Measurements from ENCODE around the gene TLCD4.

TLCD4 gene

GRCh38 chr1:95095833-95096217 is 21.3 kb upstream of the TLCD4 start:
- no peak for DNase-seq (ENCODE audit: low read depth in 2 of 2)

- DNase-seq (ENCODE audit: low read depth in 2 of 2) = no peak
Observed at GRCh38 chr1:95096218-95096841, 20.8 kb upstream of the TLCD4 start.

DNA sequence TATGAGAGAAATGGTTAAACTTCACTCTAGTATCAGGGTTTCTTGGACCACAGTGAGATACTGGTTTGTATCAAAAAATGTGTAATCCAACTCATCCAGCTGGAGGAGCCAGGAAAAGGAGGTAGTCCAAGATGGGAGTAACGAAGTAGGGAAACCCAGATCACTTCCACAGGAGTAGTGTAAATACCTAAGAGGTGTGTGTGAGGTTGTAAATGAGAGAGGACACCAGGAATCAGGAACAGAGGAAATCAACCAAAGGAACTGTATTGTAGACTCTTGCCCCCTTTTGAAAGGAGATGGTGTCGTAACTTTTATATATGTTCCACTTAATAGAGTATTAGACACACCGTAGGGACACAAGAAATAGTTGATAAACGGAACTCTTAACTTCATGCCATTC is 19.7 kb upstream of the TLCD4 start:
- DNase-seq (ENCODE audit: low read depth in 2 of 2) = no peak

DNA sequence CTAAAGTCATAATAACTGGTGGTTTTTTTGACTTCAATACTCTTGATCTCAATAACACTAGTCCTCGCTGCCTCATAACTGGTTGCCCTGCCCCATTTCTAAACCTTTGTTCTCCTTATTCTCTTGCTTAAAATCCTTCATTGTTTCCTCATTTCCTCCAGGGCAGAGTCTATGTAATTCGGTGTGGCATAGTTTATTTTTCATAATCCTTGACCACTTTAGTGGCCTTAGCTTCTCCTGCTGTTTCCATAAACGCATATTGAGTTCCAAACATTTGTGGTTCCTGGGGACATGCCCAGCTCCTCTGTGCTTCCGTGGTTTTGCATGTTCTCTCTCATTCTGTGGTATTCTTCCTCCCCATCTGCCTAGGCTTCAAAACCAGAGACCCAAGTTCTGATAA is 19.0 kb upstream of the TLCD4 start:
- no peak for DNase-seq (ENCODE audit: low read depth in 2 of 2)

- DNase-seq (ENCODE audit: low read depth in 2 of 2) = no peak
Observed at GRCh38 chr1:95108792-95109191, 8.4 kb upstream of the TLCD4 start.

DNA sequence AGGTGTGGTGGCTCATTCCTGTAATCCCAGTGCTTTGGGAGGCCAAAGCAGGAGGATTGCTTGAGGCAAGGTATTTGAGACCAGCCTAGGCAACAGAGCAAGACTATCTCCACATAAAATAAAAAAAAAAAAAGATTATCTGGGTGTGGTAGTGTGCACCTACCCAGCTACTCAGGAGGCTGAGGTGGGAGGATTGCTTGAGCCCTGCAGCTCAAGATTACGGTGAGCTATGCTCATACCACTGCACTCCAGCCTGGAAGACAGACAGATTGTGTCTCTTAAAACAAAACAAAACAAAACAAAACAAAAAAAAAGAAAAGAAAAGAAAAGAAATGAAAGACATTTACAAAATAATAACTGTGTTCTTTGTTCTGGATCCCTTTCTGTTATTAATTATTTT is 6.1 kb upstream of the TLCD4 start:
- DNase-seq (ENCODE audit: low read depth in 2 of 2) = no peak

GRCh38 chr1:95113684-95114083 is 3.5 kb upstream of the TLCD4 start:
- no peak for DNase-seq (ENCODE audit: low read depth in 2 of 2)

GRCh38 chr1:95115708-95116137 is 1.4 kb upstream of the TLCD4 start:
- no peak for DNase-seq (ENCODE audit: low read depth in 2 of 2)

DNA sequence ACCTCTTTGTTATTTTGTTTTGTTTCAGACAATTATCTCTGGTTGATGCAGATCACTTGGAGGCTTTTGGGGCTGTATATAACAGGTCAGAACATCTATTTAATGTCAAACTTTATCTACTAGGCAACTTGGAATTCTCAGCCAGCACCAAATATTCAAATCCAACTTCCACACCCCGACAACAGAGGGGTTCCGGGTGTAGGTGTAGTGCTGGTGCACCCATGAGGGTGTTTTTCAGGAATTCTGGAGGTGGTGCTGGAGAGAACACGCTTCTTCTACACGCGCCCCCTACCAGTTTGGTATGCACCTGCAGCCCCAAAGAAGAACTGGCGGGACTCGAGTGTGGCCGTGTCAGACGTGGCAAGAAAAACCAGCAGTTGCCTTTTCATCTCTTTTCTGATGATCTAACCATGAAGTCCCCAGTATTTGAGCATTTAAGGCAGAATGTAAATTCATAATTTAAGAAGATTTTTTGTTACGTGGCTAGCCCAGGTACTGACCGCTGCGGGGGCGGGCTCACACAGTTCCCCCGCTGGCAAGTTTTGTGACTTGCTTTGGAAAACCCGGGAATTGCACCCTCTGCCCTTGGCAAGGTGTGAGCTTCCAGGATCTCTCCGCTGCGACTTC is 462 bp upstream of the TLCD4 start:
- DNase-seq (ENCODE audit: low read depth in 2 of 2) = peak in 1 of 2 donors; percentile 10

DNA sequence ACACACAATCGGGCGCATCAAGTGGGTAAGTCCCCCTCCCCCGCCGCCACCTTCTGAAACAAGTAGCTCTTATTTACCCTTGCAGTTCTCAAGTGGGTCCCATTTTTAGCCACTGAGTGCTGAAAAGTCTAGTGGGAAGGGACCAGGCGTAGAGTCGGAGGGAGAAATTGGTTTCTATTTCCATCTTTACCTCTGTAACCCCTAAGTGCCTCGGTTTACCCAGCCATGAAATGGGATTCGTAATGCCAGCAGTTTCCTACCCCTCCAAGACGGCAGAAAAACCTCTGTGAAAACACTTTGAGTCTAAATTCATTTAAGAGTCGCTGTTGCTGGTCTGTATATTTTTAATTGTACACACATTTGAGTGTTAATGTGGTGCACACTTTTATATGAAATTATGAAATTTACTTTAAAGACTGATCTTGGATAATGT is 928 bp downstream of the TLCD4 start:
- no peak for DNase-seq (ENCODE audit: low read depth in 2 of 2)

DNA sequence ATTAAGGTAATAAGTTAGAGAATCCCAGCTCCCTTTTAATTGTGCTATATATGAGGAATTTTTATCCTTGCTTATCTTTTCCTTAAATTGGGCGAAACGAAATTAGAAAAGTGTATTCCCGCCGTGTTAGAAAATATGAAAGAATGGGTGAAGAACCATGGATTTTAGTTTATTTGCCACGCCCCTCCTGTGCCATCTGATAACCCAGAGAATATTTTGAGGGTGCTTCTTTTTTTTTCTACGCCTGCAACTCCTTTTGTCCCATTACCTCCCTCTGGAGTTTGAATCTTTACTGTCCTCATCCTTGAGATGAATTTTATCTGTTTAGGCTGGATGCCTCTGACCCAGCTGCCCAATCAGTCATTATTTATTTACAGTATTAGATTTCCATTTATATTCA is 1.6 kb downstream of the TLCD4 start:
- DNase-seq (ENCODE audit: low read depth in 2 of 2) = no peak

DNA sequence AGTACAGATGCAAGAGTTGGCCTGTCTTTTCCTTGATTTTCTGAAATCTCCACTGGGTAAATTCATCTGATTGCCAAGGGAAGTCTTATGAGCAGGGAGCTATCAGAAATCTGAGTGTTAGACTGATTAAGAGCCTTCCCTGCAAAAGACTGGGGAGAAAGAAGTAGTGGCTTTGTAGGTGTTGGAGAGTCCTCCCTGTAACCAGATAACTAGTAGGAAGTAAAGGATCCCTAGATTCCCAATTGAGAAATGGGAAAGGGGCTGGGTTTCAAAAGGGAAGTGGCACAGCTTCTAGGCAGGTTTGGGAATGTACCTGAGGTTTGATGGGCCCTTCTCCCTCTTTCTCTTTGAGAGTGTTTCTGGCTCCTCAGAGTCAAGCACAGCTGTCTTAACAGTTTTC is 2.1 kb downstream of the TLCD4 start:
- no peak for DNase-seq (ENCODE audit: low read depth in 2 of 2)

GRCh38 chr1:95122151-95122697 is 5.1 kb downstream of the TLCD4 start:
- DNase-seq (ENCODE audit: low read depth in 2 of 2) = no peak

- DNase-seq (ENCODE audit: low read depth in 2 of 2) = no peak
Observed at GRCh38 chr1:95124342-95124741, 7.2 kb downstream of the TLCD4 start.

DNA sequence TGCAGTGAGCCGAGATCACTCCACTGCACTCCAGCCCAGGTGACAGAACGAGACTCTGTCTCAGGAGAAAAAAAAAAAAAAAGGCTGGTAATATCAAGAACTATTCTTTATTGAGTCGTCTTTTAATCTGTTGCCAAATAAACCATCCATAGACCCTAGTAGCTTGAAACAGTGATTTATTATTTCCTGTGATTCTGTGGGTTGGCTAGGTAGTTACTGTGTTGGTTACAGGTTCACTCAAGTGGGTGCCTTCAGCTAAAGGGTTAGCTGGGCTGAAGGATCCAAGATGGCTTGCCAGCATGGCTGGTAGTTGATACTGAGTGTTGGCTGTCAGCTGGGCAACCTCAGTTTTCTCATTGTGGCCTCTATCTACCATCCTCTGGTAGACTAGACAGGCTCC is 9.2 kb downstream of the TLCD4 start:
- DNase-seq (ENCODE audit: low read depth in 2 of 2) = no peak

DNA sequence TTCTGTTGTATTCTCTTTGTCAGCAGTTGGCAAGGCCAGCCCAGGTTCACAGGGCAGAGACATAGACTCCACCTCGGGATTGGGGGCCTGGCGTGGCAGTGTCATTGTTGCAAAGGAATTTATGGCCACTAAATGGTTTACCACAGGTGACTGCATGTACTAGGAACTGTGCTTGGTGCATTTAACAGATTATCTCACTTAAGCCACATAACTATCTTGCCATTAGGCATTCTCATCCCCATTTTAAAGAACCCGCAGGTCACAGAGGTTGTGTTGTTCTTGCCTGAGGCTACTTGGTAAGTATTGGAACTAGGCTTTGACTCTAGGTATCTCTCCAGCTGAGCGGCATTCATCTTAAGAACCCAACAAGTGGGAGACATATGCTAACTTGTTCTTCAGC is 9.7 kb downstream of the TLCD4 start:
- DNase-seq (ENCODE audit: low read depth in 2 of 2) = no peak

DNA sequence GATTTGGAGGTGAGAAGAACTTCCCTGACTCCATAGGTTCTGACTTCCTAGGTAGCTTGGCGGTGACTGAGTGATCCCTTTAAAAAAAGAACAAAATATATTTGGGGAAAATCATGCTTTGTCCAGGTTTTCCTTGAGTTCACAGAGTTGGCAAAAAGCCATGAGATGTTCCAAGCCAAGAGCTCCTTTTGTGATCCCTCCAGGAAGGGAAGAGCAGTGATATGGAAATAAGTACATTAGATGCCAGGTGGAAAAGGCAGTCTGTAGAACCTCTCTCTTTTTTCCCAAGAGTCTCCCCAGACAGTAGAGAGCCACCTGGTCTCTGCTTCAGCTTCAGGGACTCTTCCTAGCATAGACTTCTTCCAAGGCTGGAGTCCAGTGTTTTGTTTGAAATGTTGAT is 10.2 kb downstream of the TLCD4 start:
- no peak for DNase-seq (ENCODE audit: low read depth in 2 of 2)

- no peak for DNase-seq (ENCODE audit: low read depth in 2 of 2)
Observed at GRCh38 chr1:95132762-95133161, 15.6 kb downstream of the TLCD4 start.

- no peak for DNase-seq (ENCODE audit: low read depth in 2 of 2)
Observed at GRCh38 chr1:95133687-95134086, 16.5 kb downstream of the TLCD4 start.

DNA sequence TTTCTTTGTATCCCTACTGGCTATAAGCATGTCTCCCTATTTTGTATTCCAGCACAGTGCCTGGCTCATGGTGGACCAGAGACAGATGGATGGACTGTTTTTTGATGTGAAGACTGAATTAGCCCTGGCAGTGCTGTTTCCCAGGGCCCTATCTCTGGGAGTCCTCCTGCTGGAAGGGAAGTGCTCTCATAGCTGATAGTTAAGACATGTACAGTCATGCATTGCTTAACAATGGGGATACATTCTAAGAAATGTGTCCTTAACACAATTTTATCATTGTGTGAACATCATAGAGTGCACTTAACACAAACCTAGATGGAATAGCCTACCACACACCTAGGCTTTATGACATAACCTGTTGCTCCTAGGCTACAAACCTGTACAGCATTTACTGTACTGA is 21.1 kb downstream of the TLCD4 start:
- DNase-seq (ENCODE audit: low read depth in 2 of 2) = no peak

- no peak for DNase-seq (ENCODE audit: low read depth in 2 of 2)
Observed at GRCh38 chr1:95139039-95139438, 21.9 kb downstream of the TLCD4 start.

DNA sequence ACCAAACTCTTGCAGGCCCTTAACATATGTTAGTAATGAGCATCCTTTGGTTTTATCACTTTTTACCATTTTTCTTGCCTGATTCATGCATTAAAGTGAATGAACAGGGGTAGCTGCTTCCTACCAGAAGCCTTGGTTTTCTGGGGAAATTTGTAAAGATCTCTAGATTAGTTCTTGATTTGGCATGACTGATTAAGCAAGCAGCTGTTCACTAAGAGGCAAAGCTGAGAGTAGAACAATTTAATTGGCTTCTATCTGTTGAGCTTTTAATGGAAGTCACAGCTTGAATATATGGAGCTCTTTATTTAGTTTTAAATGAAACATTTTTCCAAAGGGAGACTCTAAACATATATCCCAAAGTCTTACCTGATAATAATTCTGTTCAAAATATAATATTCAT is 23.6 kb downstream of the TLCD4 start:
- no peak for DNase-seq (ENCODE audit: low read depth in 2 of 2)

GRCh38 chr1:95145493-95145892 is 28.3 kb downstream of the TLCD4 start:
- DNase-seq (ENCODE audit: low read depth in 2 of 2) = no peak

DNA sequence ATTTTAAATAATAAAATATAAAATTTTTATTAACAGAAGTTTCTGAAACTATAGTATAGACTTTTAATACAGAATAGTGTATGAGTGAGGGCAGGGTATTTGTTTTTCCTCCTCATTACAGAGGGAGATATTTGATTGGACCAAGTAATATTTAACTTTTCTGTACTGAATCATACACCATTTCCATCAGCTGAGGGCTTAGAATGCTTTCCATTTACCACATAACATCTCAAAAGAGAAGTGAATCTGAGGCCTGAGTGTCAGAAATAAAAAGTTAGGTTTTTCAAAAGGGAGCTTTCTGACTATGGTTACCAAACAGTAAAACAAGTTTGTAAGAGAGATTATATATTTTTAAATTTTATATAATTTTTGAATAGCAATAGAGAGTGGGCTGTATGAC is 29.5 kb downstream of the TLCD4 start:
- DNase-seq (ENCODE audit: low read depth in 2 of 2) = no peak
